HUES48 (cell line): Measurements from ENCODE around the gene HSFX1.
"Not testable (repeated sequence)": the region's sequence is repeated elsewhere in the genome, so short reads cannot be mapped to it uniquely, and the experiment has no call there.

ENCODE experiments used
- H3K27ac ChIP-seq: one replicate; pipeline ENCODE4 v1.7.0; 2013; ENCODE audit warnings: low read depth, low read length, inconsistent platforms
- H3K27me3 ChIP-seq: 2 replicates; pipeline ENCODE4 v1.6.1; 2013; ENCODE audit warnings: mild to moderate bottlenecking, low read length; ENCODE audit not compliant: control insufficient read depth, insufficient read depth
- H3K36me3 ChIP-seq: 2 replicates; pipeline ENCODE4 v1.6.1; 2013; ENCODE audit warnings: low read length; ENCODE audit not compliant: control insufficient read depth, insufficient read depth
- H3K4me1 ChIP-seq: 2 replicates; pipeline ENCODE4 v1.6.1; 2013; ENCODE audit warnings: mild to moderate bottlenecking, low read length; ENCODE audit not compliant: control insufficient read depth, insufficient read depth
- H3K4me3 ChIP-seq: 2 replicates; pipeline ENCODE4 v1.5.1; 2013; ENCODE audit warnings: mild to moderate bottlenecking, low read depth, low read length
- H3K9ac ChIP-seq: 2 replicates; pipeline ENCODE4 v1.6.1; 2013; ENCODE audit warnings: mild to moderate bottlenecking, low read depth, low read length, moderate library complexity
- H3K9me3 ChIP-seq: 2 replicates; pipeline ENCODE4 v1.6.1; 2013; ENCODE audit warnings: low read length; ENCODE audit not compliant: control insufficient read depth, insufficient read depth

HSFX1 gene

DNA sequence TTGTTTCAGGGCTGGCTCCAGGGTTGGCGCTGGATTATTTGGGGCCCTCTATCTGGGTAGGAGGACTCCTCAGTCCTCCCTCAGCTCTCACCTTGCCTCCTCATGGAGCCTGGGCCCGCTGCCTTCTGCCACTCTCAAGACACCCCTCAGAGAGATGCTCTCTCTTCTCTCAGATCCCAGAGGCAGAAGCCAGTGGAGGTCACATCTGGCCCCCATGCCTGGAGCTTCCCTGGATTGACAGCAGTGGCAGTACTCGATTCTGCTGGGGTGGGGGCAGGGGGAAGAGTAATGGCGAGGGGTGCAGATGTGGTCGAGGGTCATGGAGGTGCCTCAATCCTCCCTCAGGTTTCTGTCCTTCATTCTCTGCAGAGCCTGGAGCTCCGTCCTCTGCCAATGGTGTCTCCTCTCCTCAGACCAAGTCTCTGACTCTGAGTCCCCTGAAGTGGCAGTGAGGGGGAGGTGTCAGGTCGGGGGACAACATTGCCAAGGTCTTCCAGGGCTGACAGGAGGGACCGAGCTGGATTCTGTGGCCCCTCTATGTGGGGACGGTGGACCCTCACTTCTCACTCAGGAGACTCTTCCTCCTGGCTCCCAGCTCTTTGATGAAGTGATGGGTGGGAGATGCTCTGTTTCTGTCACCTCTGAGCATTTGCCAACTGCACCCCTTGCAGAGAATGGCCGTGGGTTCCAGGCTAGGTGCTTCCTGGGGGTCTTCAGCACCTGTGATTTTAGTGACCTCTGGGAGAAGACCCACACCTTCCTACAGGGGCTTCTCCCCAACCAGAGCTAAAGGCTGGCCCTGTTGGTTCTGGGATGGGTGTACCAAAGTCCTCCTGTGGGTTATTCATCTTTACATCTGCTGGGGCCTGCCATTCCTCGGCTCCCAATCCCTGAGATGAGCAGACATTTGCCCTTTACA lies 10.9 kb upstream of the HSFX1 start:
- no peaks in the 10 kb centered on the region for H3K27me3 ChIP-seq
- no peak overlapping the region for H3K9ac ChIP-seq
- H3K36me3 ChIP-seq = no peaks in the 10 kb centered on the region
- no peaks in the 10 kb centered on the region for H3K4me1 ChIP-seq
- no peak overlapping the region for H3K4me3 ChIP-seq
- H3K9me3 ChIP-seq = peaks cover 6% of the 10 kb centered on the region; the same call in 1 of the 2 replicates
- H3K27ac ChIP-seq = no peak overlapping the region

DNA sequence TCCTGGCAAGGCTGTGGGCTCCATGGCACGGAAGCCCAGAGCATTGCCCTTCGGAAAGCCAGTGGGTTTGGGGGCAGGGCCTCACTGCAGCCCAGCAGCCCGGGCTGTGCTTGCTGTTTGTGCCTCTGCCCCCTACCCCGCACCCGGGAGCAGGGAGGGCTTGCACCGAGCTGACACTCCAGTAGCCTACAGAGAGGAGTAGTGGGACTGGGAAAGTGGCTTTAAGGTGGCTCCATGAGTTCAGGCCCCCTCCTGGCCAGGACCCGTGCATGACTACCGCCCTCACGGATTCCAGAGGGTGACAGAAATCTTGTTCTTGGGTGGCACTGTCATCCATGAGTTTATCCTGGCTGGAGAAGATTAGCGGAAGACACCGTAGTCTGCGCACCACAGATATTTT lies 3.5 kb upstream of the HSFX1 start:
- H3K9ac ChIP-seq, H3K36me3 ChIP-seq, H3K27ac ChIP-seq, H3K4me1 ChIP-seq, H3K4me3 ChIP-seq, H3K9me3 ChIP-seq, H3K27me3 ChIP-seq: not testable (repeated sequence)

DNA sequence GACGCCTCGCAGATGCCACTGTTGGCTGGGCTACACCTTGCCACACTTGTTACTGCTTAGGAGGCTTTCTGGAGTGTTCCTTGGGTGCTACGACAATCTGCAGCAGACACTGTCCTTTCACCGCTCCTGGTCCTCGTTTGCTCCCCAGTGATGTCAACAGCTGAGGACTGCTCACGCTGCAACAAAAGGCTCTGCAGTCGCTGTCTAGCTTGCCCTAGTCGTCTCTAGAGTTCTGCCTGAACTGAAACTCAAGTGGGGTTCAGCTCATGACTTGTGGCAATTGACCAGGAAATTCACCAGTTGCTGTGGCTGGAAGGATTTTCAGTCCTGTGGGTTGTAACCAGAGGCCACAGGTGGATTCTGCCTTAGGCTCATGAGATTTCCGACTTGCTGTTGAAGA lies 842 bp upstream of the HSFX1 start:
- not testable (repeated sequence) for H3K4me3 ChIP-seq, H3K27ac ChIP-seq, H3K27me3 ChIP-seq, H3K9me3 ChIP-seq, H3K4me1 ChIP-seq, H3K9ac ChIP-seq, H3K36me3 ChIP-seq

DNA sequence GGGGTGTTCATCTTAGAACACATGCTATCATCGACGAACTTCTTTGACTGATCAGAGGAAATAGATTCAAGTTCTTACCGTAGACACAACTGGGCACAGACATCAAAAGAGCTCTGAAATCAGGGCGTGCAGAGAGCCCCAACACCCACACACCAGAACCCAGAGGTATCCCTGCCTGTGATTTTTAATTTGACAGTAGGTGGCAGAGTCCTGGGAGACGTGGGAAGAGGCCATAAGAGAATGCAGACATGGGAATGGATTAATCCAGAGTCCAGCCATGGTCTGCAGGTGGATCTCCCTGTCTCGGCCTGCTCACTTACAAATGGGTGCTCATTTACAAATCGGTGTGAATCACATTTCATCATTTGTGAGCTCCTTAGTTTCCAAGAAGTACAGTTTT lies 4.1 kb downstream of the HSFX1 start:
- not testable (repeated sequence) for H3K4me1 ChIP-seq, H3K4me3 ChIP-seq, H3K36me3 ChIP-seq, H3K9ac ChIP-seq, H3K27me3 ChIP-seq, H3K27ac ChIP-seq, H3K9me3 ChIP-seq

DNA sequence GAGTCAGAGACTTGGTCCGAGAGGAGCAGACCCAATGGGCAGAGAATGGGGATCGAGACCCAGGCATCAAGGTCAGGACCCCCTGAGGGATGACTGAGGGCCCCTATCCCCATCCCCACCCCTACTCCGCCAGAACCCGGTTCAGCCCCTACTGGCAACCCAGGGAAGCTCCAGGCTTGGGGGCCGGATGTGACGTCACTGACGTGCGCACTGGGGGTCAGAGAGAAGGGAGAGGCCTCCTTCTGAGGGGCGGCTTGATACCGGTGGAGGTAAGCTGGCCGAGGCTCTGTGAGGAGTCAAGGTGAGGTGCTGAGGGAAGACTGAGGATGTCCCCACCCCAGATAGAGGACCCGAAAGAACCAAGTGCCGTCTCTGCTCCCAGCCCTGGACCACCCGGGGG lies 7.9 kb downstream of the HSFX1 start, which contains the start of gene MAGEA9:
MAGEA9 (plus strand) TSS at position 204 of the 400 bp plus-strand sequence. CDS start 4,281 bp downstream, outside the sequence.
- H3K27me3 ChIP-seq, H3K4me3 ChIP-seq, H3K9ac ChIP-seq, H3K9me3 ChIP-seq, H3K27ac ChIP-seq, H3K36me3 ChIP-seq, H3K4me1 ChIP-seq: not testable (repeated sequence)

DNA sequence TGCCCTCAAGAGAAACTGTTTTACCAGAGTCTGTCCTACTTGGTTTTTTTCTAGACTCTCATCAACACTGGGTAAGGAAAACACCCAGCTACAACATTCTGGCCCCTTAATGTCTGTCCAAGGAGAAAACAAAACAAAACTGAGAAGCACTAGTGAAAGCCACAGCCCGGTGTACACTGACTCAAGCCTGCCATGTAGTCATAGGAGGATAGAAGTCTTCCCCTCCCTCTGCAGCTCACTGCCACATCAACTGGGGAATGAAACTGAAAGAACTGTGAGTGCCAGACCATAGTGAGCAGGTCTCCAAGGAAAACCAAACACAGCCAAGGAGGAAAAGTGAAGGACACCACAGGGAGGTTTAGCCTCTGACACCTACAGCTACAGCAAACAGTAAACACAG lies 21.7 kb downstream of the HSFX1 start:
- H3K9me3 ChIP-seq, H3K36me3 ChIP-seq, H3K4me3 ChIP-seq, H3K27ac ChIP-seq, H3K4me1 ChIP-seq, H3K27me3 ChIP-seq, H3K9ac ChIP-seq: not testable (repeated sequence)

DNA sequence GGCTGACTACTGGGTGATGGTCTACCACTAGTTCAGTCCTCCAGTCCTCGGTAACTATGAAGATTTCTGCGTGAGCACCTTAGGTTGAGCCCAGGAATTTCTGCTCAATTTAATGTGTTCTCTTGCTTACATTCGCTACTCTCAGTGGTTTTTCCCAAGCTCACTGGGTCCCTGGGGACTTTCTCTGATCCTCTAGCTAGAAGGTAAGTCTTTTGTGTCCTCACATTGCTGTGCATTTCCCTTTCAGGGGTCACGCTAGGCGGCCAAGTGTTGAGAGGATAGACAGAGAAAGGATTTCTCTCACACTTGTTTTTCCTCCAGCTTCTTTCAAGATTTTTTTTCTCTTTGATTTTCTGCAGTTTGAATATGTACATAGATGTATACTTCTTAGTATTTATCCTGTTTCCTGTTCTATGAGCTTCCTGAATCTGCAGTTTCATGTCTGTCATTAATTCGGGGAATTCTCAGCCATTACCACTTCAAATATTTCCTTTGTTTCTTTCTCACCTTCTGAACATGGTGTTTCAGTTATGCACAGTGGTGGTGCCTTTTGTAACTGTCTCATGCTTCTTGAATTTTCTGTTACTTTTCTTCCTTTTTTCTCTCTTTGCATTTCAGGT lies 25.3 kb downstream of the HSFX1 start:
- Histone ChIP-seq H3K27ac (no peak overlapping the region), H3K9me3 (peaks cover 9% of the 10 kb centered on the region; the same call in 1 of the 2 replicates), H3K9ac (no peak overlapping the region), H3K4me3 (no peak overlapping the region), H3K36me3 (no peaks in the 10 kb centered on the region), H3K27me3 (no peaks in the 10 kb centered on the region), H3K4me1 (no peaks in the 10 kb centered on the region; the same call in 1 of the 2 replicates)

DNA sequence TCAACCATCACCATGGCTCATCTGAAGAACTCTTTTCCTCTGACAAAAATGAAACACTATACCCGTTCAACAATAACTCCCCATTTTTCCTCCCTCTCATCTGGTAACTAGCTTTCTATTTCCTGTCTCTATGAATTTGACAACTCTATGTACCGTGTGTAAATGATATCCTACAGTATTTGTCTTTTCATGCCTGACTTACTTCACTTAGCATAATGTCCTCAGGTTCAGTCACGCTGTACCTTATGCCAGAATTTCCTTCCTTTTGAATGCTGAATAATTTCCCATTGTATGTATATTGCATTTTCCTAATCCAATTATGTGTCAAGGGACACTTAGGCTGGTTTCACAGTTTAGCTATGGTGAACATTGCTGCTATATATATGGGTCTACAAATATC lies 26.1 kb downstream of the HSFX1 start:
- no peak overlapping the region for H3K9ac ChIP-seq
- H3K9me3 ChIP-seq = peaks cover 9% of the 10 kb centered on the region; the same call in 1 of the 2 replicates
- no peak overlapping the region for H3K4me3 ChIP-seq
- H3K36me3 ChIP-seq = no peaks in the 10 kb centered on the region
- no peaks in the 10 kb centered on the region; the same call in 1 of the 2 replicates for H3K4me1 ChIP-seq
- H3K27me3 ChIP-seq = no peaks in the 10 kb centered on the region
- no peak overlapping the region for H3K27ac ChIP-seq

DNA sequence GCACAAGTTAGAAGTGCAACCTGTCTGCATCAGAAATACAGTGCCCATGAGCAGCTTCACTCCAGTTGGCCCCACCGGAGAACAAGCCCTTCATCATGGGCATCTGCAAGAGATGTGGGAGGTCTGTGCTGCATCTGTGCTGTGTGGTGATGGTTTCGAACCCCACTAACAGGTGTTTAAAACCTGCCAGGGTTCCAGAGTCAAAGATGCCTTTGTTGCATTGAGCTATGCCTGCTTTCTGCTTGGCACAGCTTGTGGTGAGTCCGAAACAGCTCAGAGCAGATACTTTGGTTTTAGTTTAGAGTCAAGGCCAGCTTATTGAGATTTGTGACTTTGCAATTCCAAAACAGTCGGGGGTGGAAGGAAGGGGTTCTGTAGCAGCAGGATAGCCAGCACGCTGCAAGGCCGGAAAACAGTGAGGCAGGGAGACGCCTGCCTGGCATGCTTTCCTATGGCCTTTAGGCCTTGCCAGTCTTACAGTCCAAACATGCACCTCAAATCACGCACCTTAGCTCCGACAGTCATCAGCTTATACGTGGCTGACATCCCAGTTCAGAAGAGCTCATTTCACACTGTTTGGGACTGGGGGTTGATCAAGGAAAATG lies 29.7 kb downstream of the HSFX1 start:
- Histone ChIP-seq H3K36me3 (no peaks in the 10 kb centered on the region), H3K27me3 (no peaks in the 10 kb centered on the region), H3K4me3 (no peak overlapping the region), H3K27ac (no peak overlapping the region), H3K4me1 (no peaks in the 10 kb centered on the region; the same call in 1 of the 2 replicates), H3K9me3 (peaks cover 21% of the 10 kb centered on the region; the same call in 1 of the 2 replicates), H3K9ac (no peak overlapping the region)

DNA sequence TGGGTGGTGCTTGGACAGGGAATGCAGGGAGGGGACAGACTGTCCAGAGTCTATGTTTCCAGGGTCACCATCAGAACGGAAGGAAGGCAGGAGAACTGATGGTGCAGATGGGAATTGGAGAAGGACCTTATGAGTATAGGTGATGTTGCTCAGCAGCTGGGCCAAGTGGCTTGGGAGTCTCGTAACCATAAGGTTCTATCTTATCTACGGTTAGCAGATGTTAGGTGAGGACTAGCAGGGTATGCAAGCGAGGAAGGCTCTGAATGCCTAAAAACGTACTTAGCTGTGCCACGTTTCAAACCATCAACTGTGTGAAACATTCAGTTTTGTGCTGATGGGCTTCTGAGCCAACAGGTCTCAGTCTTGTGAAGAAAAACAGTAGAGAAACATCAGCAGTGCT lies 30.2 kb downstream of the HSFX1 start:
- peaks cover 26% of the 10 kb centered on the region; the same call in 1 of the 2 replicates for H3K9me3 ChIP-seq
- H3K27ac ChIP-seq = no peak overlapping the region
- no peak overlapping the region for H3K4me3 ChIP-seq
- no peaks in the 10 kb centered on the region; the same call in 1 of the 2 replicates for H3K4me1 ChIP-seq
- H3K36me3 ChIP-seq = no peaks in the 10 kb centered on the region
- H3K27me3 ChIP-seq = no peaks in the 10 kb centered on the region
- H3K9ac ChIP-seq = no peak overlapping the region
